WERI-Rb-1 (cell line): Measurements from ENCODE around the gene CACNA2D1.

Source experiments
- DNase-seq: peaks from one replicate; pipeline ENCODE4 v3.0.0-alpha.2; 2020
- H3K27ac ChIP-seq: fragments of 250-450 bp; sonication (Bioruptor Pico); 2 replicates; pipeline ENCODE4 v1.5.1; 2020; ENCODE audit warnings: mild to moderate bottlenecking, moderate library complexity
- H3K27me3 ChIP-seq: fragments of 250-450 bp; sonication (Bioruptor Pico); 2 replicates; pipeline ENCODE4 v1.5.1; 2021; ENCODE audit warnings: mild to moderate bottlenecking, low read depth, moderate library complexity; ENCODE audit not compliant: insufficient read depth, severe bottlenecking
- H3K36me3 ChIP-seq: fragments of 250-450 bp; sonication (Bioruptor Pico); 2 replicates; pipeline ENCODE4 v1.5.1; 2020; ENCODE audit warnings: mild to moderate bottlenecking, moderate library complexity
- H3K4me3 ChIP-seq: 2 replicates; pipeline ENCODE4 v1.5.1; 2011; ENCODE audit warnings: low read depth, mild to moderate bottlenecking, control low read depth, low read length
- H3K9me3 ChIP-seq: fragments of 250-450 bp; sonication (Bioruptor Pico); 2 replicates; pipeline ENCODE4 v1.5.1; 2021; ENCODE audit warnings: mild to moderate bottlenecking, moderate library complexity; ENCODE audit not compliant: severe bottlenecking
- TF ChIP-seq, protein P1 (sequence below): IDR thresholded peaks from 2 replicates; pipeline ENCODE4 v1.5.1; 2011; ENCODE audit warnings: low read depth, mild to moderate bottlenecking, control low read depth, inconsistent platforms, low read length

Gene CACNA2D1

DNA sequence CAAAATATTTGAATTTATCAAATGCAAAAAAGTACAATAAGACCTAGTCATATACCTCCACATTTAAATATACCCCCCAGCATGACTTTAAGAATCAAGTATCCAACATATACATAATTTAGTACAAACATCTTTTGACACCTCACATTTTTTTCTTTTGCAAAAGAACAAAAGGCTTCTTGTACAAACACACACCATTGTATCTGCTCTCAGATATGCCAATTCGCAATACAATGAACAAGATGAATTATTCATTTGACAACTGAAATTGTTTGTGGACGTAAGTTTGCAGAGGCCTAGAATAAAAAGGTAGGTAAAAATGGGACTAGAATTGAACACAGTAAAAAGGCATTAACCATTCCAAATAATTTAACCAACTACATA is 154.4 kb downstream of the CACNA2D1 start:
- Histone ChIP-seq H3K27me3 (no peaks in the 10 kb centered on the region), H3K4me3 (no peak overlapping the region), H3K9me3 (no peaks in the 10 kb centered on the region), H3K36me3 (no peaks in the 10 kb centered on the region), H3K27ac (no peak overlapping the region)
- TF ChIP-seq, protein P1, sequence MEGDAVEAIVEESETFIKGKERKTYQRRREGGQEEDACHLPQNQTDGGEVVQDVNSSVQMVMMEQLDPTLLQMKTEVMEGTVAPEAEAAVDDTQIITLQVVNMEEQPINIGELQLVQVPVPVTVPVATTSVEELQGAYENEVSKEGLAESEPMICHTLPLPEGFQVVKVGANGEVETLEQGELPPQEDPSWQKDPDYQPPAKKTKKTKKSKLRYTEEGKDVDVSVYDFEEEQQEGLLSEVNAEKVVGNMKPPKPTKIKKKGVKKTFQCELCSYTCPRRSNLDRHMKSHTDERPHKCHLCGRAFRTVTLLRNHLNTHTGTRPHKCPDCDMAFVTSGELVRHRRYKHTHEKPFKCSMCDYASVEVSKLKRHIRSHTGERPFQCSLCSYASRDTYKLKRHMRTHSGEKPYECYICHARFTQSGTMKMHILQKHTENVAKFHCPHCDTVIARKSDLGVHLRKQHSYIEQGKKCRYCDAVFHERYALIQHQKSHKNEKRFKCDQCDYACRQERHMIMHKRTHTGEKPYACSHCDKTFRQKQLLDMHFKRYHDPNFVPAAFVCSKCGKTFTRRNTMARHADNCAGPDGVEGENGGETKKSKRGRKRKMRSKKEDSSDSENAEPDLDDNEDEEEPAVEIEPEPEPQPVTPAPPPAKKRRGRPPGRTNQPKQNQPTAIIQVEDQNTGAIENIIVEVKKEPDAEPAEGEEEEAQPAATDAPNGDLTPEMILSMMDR: no peak
- no peak for DNase-seq

GRCh38 chr7:82286798-82287140 is 156.8 kb downstream of the CACNA2D1 start:
- Histone ChIP-seq H3K36me3 (no peaks in the 10 kb centered on the region), H3K27ac (no peak overlapping the region), H3K9me3 (no peaks in the 10 kb centered on the region), H3K4me3 (no peak overlapping the region), H3K27me3 (no peaks in the 10 kb centered on the region)
- TF ChIP-seq, protein P1: no peak
- no peak for DNase-seq

- H3K4me3 ChIP-seq: no peak overlapping the region
- no peaks in the 10 kb centered on the region for H3K36me3 ChIP-seq
- H3K27me3 ChIP-seq: no peaks in the 10 kb centered on the region
- TF ChIP-seq, protein P1: no peak
- H3K27ac ChIP-seq: no peak overlapping the region
- no peak for DNase-seq
- no peaks in the 10 kb centered on the region for H3K9me3 ChIP-seq
Measured at GRCh38 chr7:82286096-82286797, 157.3 kb downstream of the CACNA2D1 start.

GRCh38 chr7:82284936-82285519 is 158.5 kb downstream of the CACNA2D1 start:
- peak; percentile 69 for DNase-seq
- Histone ChIP-seq H3K4me3 (no peak overlapping the region), H3K9me3 (no peaks in the 10 kb centered on the region), H3K27me3 (no peaks in the 10 kb centered on the region), H3K36me3 (no peaks in the 10 kb centered on the region), H3K27ac (no peak overlapping the region)
- TF ChIP-seq, protein P1: no peak

DNA sequence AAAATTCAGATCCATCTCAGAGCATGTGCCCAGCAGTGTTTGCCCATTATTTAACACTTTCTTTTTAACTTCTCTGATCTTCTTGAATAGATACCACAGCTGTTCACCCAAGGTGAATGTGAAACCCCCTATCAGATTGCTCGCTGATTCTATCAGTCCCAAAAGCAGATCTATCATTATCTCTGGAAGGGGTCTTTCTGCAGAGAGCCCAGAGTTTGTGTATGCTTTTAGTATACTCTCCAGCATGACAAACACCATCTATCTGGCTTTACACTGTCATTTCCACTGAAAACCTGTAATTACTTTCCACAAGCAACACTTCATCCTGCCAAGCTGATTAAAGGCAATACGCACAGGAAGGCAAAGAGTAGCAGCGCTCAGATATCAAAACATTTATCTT is 168.2 kb downstream of the CACNA2D1 start:
- no peak for DNase-seq
- H3K27ac ChIP-seq: no peak overlapping the region
- no peaks in the 10 kb centered on the region for H3K9me3 ChIP-seq
- no peak overlapping the region for H3K4me3 ChIP-seq
- no peaks in the 10 kb centered on the region for H3K27me3 ChIP-seq
- H3K36me3 ChIP-seq: no peaks in the 10 kb centered on the region
- TF ChIP-seq, protein P1: no peak

DNA sequence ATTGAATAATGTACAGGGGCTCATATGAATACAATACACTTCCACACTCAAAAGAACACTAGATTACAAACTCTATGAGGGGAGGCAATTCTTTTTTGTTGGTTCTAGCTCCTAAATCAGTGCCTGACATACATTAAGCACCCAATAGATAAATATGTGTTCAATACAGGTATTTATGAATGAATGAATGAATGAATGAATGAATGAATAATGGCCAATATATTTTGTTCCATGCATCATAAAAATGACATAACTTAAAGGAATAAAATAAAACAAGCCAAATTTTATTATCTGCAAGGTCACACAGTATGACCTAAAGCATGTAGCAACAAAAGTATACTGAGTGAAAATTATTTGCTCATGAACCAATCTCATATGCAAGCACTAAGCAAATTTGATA is 168.9 kb downstream of the CACNA2D1 start:
- no peak overlapping the region for H3K27ac ChIP-seq
- DNase-seq: no peak
- H3K4me3 ChIP-seq: no peak overlapping the region

More for the DNA sequence above, 168.9 kb downstream of the CACNA2D1 start:
- Histone ChIP-seq H3K36me3 (no peaks in the 10 kb centered on the region), H3K9me3 (no peaks in the 10 kb centered on the region), H3K27me3 (no peaks in the 10 kb centered on the region)
- TF ChIP-seq, protein P1: no peak
